ENCODE data around the gene DUSP9.

DNA sequence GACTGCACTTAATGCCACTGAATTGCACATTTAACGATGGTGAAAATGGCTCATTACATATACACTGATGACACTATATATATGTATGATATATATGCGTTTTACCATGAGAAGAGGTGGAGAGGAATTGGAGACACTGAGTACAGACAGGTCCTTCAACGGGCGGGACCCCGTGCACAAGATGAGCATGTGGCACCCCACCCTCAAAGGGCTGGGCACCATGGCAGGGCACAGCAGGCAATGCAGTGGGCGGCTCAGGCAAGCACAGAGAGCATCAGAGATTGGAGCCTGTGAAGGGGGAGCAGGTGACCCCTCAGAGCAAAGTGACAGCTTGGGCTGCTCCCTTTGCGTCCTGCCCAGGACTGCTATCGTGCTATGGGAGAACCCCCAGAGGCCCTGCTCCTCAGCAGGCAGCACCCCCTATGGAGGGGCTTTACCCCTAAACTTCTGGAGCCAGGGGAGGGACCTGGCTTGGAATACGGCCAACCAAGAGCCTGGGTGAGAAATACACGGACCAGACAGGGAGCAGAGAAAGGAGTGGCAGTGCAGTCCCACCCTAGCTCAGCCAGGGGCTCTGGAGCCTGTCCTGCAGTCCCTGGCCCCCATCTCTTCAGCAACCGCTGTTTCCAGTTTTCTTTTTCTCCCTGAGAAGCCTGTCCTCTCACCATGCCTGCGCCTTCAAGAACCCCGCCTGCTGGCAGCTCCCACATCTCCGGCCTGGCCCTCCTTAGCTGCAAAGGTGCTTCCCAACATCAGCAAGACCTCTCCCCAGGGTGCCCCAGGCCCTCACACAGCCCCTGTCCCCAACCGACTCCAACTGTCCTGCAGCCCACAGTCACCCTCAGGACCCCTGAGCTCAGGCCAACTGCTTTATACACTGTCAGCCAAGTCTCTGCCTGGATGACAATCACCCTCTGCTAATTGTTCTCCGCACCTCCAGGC lies 51.2 kb downstream of the DUSP9 start:
- TF ChIP-seq, protein P1, sequence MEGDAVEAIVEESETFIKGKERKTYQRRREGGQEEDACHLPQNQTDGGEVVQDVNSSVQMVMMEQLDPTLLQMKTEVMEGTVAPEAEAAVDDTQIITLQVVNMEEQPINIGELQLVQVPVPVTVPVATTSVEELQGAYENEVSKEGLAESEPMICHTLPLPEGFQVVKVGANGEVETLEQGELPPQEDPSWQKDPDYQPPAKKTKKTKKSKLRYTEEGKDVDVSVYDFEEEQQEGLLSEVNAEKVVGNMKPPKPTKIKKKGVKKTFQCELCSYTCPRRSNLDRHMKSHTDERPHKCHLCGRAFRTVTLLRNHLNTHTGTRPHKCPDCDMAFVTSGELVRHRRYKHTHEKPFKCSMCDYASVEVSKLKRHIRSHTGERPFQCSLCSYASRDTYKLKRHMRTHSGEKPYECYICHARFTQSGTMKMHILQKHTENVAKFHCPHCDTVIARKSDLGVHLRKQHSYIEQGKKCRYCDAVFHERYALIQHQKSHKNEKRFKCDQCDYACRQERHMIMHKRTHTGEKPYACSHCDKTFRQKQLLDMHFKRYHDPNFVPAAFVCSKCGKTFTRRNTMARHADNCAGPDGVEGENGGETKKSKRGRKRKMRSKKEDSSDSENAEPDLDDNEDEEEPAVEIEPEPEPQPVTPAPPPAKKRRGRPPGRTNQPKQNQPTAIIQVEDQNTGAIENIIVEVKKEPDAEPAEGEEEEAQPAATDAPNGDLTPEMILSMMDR (conservative IDR thresholded peaks at IDR 0.05; ENCODE audit: low read depth, low read length), result no peak
- TF ChIP-seq EZH2 (IDR thresholded peaks at IDR 0.05; ENCODE audit: borderline replicate concordance, low read depth, low read length, poor library complexity, severe bottlenecking), result no peak

Data from A673 (cell line).